HT-29 (cell line): Measurements from ENCODE around the gene GABRG3. TPM values are rescaled to one million over a fixed set of nuclear protein-coding genes. Genes with fewer than 3 reads are reported as not detected.

ENCODE experiments used
- DNase-seq: peaks from one replicate; pipeline ENCODE4 v3.0.0-alpha.2; 2015; ENCODE audit warnings: low spot score
- total RNA-seq: library from RNA; depleted of rRNA; stranded (reverse); fragments of >200 nt; shearing (Covaris generic); gene quantifications from 2 replicates; pipeline ENCODE4 v1.2.3, GENCODE V29; 2014

The GABRG3 gene
- total RNA-seq, 1 experiment from 2014 or later, result not detected

DNA sequence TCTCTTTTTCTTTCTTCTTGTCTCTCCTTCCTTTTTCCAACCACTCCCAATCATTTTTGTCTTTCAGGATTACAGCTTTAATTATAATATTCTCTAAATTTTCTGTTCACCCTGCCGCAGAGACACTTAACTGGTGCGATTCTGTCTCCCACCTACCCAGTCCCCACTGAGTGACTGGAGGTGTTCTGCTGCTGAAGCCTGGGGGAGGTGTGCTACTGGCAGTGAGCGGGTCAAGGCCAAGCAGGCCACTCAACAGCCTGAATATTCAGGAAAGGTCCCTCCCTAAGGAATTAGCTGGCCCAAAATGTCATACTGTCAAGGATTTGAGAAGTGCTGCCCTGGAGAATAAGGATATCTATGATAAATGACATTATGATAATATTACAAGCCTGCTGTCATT lies 126.5 kb downstream of the GABRG3 start:
- no peak for DNase-seq

DNA sequence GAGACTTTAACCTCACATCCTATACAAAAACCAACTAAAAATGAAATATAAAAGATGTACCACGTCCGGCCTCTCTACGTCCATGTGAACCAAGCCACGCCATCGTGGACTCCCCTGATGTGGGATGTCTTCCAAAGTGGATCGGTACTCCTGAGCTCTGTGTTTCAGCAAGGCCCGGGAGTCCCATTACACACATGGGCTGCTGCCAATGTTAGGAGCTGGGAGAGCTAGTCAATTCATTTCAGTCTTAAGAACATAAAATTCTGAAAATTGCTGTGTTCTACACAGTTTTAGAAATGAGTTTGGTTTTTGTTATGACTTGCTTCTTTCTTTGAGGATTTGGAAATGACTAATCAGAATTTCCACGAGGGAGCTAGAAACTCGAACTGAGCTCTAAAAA lies 131.0 kb downstream of the GABRG3 start:
- no peak for DNase-seq

DNA sequence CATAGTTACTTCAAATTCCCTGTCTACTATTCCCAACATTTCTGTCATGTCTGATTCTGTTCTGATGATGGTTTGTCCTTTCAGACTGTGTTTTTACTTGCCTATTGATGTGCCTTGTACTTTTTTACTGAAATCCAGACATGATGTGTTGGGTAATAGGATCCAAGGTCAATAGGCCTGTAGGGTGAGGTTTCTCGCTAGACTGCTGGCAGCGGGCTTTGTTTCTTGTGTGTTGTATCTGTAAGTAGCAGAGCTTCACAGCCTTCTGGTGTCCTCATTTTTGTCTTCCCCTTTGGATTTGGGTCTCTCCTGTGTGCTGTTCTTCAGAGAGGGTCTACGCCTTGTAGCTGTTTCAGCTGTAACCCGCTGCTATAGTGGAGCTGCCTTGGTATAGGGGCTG lies 140.3 kb downstream of the GABRG3 start:
- DNase-seq, result no peak

DNA sequence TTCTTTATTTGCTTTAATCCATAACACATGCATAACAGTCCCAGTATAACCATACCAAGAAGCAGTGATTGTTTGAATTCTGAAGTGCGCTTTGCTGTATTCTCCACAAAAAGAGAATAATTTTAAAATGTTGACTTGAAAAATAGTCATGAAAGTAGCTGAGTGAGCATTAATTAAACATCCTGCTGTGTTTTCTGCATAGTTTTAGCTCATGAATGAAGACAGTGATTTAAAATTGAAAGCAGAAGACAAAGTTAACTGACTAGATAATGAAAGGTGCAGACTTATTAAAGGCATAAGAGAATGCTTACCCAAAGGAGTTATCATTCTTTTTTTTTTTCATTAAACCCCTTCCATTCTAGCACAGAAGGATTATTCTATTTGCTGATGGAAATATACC lies 143.5 kb downstream of the GABRG3 start:
- no peak for DNase-seq

DNA sequence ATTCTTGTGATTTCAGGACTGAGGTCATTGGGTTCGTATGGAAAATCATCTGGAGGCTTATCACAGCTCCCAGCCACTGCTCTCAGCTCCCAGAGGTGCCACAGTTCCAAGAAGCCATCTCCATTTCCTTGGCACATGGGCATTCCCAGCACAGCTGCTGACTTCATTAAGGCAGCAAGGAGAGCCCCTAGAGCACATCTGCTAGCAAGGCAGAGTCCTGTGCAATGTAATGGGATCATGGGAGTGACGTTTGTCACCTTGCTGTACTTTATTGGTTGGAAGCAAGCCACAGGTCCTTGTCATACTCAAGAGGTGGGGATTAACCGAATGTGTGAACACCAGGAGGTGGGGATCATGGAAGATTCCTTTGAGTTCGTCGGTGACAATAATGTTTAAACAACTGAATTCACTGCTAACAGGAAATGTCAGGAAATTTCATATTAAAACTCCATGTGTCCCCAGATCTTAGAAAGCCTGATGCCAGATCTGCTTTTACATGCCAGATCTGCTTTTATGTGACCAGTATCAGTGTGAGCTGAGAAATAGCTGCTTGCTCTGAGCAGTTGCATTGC lies 148.8 kb downstream of the GABRG3 start:
- no peak for DNase-seq

DNA sequence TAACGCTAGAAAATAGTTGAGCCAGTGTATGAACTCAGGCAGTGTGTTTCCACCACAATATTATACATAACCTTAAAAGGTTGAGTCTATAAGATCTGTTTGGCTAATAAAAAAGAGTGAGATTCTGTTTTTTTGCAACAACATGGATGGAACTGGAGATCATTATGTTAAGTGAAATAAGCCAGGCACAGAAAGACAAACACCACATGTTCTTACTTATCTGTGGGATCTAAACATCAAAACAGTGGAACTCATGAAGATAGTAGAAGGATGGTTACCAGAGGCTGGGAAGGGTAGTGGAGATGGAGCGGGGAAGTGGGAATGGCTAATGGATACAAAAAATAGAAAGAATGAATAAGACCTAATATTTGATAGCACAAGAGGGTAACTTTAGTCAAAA lies 150.7 kb downstream of the GABRG3 start:
- DNase-seq, result no peak

DNA sequence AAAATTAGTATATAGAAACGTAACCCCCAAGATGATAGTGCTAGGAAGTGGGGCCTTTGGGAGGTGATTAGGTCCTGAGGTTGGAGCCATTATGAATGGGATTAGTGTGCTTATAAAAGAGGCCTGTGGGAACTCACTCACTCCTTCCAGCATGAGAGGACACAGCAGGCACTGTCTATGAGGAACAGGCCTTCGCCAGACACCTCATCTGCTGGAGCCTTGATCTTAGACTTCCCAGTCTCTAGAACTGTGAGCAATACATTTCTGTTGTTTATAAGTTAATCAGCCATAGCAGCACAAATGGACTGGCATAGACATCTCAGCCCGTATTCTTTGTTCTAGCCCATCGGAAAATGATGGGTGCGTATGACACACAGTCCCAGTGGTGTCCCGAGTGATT lies 152.3 kb downstream of the GABRG3 start:
- no peak for DNase-seq

DNA sequence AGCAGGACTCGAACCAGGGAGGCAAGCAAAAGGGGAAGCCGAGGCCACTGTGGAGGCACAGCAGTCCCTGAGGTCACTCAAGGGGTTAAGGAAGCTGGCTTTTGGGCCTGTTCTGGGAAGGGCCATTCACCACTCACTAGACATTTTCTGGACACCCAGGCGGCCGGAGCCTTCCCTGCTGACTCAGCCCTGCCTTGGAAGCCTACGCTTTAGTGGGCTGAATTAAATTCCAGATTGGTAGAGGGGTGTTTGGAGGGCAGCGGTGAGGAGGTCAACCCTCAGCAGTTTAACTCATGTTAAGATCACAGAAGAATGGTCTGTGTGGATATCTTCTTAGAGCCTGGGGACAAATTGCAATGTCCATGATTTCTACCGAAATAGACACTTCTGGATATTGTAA lies 152.8 kb downstream of the GABRG3 start:
- no peak for DNase-seq

DNA sequence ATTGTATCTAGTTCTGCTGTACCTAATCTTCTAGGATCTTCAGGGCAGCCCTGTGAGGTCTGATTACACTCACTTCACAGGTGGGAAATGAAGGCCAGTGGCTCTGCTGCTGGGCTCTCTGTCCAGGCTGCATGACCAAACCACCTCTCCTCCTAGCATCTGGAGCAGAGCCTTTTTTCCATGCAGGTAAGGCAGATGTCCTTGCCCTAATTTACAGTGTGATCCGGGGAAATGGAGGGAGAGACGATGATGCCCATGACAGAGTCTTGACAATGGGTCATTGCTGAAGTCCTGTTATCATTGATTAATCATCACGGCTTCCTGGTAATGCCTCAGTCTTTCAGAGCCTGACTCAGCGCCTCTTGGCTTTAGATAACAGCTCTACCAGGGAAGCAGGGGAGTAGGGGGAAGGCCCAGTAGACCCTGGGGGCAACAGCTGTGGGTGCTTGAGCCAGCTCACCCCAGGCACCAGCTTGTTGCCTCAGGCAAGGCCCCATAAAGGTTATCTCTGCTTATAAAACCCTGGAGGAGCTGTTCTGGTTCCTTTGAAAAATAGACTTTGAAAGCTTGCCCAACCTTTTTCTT lies 153.4 kb downstream of the GABRG3 start:
- DNase-seq, result no peak

DNA sequence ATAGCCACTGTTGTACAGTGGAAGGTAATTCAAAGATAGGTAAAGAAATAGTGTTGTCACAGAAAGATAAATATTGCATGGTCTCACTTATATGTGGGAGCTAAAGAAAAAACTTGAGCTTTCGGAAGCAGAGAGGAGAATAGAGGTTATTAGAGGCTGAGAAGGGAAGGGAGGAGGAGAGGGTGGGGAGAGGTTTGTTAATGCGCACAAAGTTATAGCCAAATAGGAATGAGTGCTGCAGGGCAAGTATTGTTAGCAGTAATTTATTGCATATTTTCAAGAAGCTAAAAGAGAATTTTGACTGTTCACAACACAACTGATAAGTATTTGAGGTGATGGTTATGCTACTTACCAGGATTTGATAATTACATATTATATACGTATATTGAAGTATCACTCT lies 154.2 kb downstream of the GABRG3 start:
- DNase-seq, result no peak

DNA sequence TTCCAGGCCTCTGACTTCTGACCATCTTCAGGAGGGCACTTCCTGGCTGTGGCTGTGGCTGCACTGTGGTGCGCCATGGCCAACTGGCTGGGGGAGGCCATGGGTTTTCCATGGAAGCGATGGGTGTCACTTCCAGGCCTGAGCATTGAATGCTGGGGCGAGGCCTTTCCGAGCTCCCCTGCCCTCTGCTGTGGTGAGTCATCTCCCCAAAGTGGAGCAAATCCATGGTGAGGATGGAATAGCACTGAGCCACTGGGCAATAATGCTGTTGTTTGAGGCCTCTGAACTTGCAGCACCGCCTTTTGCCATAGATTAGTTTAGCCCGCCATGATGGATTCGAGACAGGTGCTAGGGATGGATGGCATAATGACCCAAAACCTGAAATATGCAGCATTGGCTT lies 155.5 kb downstream of the GABRG3 start:
- no peak for DNase-seq

DNA sequence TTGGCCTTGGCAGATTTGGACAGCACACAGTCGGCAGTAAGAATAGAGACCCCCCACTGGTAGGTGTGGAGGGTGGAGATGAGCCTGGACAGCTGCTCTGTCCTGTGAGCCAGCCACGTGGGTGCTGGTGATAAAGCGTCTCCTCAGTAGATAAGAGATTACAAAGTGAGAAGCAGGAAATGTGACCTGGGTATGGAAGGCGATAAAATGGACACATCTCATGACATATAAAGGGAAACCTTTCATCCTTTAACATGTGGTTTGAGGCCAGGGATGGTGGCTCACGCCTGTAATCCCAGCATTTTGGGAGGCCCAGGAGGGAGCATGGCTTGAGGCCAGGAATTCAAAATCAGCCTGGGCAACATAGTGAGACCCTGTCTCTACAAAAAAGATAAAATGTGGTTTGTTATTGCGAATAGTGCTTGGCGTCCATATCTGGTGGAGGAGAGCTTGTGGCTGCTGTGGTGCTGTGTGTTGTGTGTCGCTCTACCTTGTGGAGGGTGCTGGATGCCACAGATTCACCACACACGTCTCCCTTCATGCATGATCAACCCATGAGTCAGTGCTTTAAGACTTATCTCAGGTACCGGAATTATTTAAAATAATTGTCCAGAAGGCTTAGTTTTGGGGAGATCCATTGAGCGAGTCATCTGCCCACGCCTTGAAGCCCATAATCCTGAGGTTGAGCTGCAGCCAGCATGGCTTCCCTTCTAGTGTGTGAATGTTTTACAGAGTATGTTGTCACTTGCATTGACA lies 157.0 kb downstream of the GABRG3 start:
- DNase-seq, result no peak

DNA sequence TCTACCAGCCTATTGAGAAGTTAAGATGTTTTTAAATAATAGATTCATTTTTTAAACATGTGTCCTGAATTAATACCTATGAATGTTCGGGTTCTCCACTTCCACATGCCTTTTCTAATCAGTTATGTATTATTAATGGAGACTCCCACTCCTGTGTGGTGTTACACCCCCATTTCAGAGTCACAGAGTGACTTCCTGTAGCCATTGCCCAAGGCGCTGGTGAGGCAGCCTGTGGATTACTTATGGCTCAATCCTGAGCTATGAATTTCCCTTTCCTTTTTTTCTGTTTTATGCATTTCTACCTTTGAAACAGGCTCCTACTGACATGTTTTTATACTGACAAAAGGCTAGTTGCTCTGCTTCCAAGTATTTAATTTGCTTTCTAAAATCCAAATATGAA lies 162.3 kb downstream of the GABRG3 start:
- DNase-seq, result no peak

DNA sequence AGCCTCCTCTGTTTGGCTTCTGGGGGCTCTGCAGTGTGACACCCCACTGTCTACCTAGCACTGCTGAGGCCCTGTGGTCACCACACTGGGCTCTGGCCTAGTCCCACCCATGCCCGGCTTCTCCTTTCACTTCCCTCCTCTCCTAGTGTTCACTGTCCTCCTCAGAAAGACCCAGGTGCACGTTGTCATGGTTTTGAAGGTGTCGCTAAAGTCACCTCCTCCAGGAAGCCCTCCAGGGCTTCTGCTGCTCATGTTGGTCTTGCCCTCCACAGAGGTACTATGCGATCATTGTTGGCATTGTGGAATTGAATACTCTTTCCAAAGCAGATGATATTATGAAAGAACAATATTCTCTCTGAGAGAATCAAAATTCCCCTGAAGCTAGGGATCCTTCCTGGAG lies 163.5 kb downstream of the GABRG3 start:
- DNase-seq, result no peak

DNA sequence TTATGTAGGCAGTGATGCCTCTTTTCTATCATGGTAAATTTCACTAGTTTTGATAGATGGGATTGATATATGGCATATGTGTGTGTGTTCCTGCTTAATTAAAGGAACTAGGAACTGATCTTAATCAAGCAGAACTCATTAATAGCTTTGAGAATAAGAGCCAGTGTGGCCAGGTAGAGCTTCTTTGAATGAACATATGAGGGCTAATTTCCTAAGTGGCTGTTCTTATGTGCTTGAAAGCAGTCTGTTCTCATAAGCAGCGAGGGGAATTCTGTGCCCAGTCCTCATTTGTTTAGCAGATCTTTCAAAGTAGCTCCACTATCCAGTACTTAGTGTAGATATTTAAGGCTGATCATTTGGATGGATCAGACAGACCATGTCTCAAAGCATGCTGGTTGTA lies 164.2 kb downstream of the GABRG3 start:
- no peak for DNase-seq

DNA sequence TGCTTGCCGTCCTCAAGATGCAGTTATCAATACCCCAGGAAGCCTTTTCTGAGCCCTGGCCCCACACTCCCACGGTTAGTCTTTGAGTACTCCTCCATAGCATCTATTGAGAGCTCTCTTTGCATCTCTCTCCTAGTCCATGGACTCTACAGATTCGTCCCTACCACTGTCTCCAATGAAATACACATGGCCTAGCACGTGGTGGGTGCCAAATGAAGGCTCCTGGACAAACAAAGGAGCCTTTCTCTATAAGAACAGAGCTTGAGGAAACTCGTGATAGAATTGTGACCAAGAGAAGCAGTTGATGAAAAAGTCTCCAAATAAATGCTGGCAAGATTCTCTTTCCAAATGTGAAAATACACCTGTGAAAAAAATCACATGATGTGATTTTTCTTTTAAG lies 166.1 kb downstream of the GABRG3 start:
- DNase-seq, result no peak

DNA sequence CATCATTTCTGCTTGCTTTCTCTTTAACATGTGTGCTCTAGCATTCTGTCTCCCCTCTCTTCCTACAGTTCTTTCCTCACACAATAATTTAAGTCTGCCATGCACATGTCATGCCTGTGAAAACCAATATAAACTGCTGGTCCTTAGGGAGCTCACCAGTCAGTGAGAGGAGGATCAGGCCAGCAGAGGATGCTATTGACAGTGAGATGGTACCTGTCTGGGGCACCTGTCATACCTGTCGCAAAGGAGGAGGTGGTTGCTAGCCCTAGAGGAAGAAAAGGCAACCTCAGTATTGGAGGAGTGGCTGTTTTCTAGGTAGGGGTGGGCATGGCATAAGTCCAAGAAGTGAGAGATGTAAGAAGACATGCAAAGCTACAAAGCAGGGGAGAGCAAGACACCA lies 194.6 kb downstream of the GABRG3 start:
- DNase-seq, result no peak

DNA sequence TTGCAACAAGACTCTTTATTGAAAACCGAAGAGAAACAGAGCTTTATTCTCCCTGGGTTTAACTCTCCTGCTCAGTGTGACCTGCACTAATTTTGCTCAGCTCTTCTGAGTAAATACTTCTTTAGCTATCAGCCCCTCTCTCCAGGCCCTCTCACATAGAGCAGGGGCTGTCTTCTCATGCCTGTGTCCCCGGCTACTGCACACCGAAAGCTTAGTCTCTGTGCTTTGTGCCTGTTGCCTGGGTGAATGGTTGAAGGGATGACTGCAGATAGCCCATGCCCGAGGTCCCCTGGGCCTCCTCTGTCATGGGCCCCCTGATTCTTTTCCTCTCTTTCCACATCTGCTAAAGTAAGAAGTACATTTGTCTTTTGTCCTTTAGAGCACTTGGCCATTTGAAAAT lies 195.9 kb downstream of the GABRG3 start:
- no peak for DNase-seq

DNA sequence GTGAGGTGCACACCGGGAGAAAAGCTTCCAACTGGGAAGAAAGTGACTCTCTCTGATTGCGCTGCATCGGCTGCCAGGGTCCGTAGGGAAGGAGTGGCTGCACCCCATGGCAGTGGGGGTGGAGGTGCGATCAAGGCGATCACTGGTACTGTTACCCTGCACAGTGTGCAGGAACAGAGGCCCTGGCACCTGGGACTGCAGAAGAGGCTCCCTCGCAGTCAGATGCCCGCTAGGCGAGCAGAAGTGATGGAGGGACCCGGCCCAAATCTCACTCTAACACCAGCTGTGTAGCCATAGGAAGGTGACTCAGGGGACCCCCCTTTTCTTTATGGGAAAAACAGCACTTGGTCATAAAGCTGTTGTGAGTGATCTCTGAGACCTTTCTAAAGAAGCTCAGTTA lies 196.8 kb downstream of the GABRG3 start:
- no peak for DNase-seq

DNA sequence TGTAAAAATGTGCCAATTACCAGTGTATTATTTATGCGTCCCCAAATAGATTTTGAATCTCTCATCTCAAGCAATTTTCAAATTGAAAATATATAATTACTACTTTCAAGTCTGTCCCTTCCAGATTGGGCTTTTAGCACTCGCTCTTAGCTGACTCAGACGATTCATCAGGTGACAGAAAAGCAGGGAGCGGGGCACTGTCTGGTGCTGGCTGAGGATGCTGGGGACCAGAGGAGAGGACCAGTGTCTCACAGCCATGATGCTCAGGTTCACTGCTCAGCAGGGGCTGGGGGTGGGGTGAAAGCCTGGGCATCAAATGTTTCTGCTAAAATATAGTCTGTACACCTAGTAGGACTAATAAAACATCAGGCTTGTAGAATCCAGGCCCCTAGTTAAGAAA lies 199.9 kb downstream of the GABRG3 start:
- no peak for DNase-seq

DNA sequence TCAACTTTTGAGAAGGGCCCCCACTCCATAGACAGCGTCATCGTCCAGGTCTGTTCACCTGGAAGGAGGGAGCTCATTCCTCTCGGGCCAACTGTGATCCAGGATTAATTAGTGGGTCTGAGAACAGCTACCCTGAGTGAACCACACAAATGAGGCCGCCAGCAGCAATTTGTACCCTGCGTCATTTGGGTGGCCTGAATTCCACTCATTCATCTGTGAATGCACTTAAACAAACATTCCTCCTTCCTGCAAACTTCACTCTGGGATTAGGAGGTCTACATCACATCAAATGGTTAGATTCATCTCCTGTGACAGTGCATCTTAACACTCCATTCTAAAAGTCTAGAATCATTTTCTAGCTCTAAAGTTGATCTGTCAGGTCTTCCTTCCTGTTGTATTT lies 201.8 kb downstream of the GABRG3 start:
- no peak for DNase-seq

DNA sequence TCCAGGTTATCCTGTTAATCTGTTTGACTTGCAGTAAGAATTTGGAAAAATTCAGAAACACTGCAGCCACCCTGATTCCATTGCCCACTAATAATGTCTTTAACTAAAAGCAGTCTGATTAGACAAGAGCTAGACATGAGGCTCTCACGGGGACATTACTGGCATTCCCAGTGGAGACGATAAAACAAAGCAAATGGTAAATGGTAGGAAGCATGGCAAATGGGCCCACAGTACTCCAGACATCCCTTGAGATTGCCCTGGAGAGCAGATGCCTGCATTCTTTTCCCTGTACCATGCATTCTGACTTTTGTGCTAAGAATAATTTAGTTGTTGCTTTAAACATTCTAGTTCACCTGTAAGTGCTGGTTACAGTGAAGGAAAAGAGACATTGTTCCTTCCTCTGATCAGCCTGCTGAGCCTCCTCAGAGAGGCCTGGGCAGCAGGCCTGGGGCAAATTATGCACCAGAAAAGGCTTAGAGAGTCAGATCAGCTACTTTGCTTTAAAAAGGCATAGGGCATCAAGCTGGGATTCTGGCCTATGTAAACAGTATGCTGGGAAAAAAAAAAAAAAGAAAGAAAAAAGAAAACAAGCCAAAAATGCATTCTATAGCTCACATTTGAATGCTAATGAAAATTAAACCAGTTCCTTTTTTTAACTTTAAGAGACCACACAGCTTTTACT lies 204.6 kb downstream of the GABRG3 start:
- no peak for DNase-seq
